GM18499 (cell line): Measurements from ENCODE around the gene ZNF8.
"Not testable (repeated sequence)": the region's sequence is repeated elsewhere in the genome, so short reads cannot be mapped to it uniquely, and the experiment has no call there.

Source experiments
- ATAC-seq: cut with Tn5 transposase; IDR thresholded peaks from one replicate; pipeline ENCODE4 v1.9.1; 2021; ENCODE audit warnings: moderate number of reproducible peaks; ENCODE audit not compliant: insufficient read depth, unreplicated experiment

The ZNF8 gene

GRCh38 chr19:58334691-58335249 lies 56.0 kb downstream of the ZNF8 start:
- ATAC-seq: no peak

- ATAC-seq: no peak
These were observed 56.9 kb downstream of the ZNF8 start for GRCh38 chr19:58335630-58336029.

- no peak for ATAC-seq
These were observed 57.5 kb downstream of the ZNF8 start for GRCh38 chr19:58336216-58336615.

- no peak for ATAC-seq
These were observed 58.1 kb downstream of the ZNF8 start for GRCh38 chr19:58336820-58337219.

GRCh38 chr19:58338336-58338735 lies 59.6 kb downstream of the ZNF8 start:
- ATAC-seq: no peak

- ATAC-seq: no peak
These were observed 60.2 kb downstream of the ZNF8 start for GRCh38 chr19:58338825-58339558.

- no peak for ATAC-seq
These were observed 66.8 kb downstream of the ZNF8 start for GRCh38 chr19:58345558-58345957.

- ATAC-seq: no peak
These were observed 68.5 kb downstream of the ZNF8 start for GRCh38 chr19:58346961-58347929.

- not testable (repeated sequence) for ATAC-seq
These were observed 69.3 kb downstream of the ZNF8 start for GRCh38 chr19:58348080-58348479.

GRCh38 chr19:58349590-58349989 lies 70.8 kb downstream of the ZNF8 start:
- no peak for ATAC-seq

GRCh38 chr19:58350001-58350861 lies 71.5 kb downstream of the ZNF8 start:
- no peak for ATAC-seq

- no peak for ATAC-seq
These were observed 72.3 kb downstream of the ZNF8 start for GRCh38 chr19:58350871-58351557.

- no peak for ATAC-seq
These were observed 72.8 kb downstream of the ZNF8 start for GRCh38 chr19:58351558-58351878.

GRCh38 chr19:58351990-58352755 lies 73.4 kb downstream of the ZNF8 start:
- ATAC-seq: no peak
